Stimulated activated CD4-positive, alpha-beta T cell treated with anti-CD3 and anti-CD28 coated beads, Interleukin-2, amount 100 ng/mL, for 48 hours (primary cell): ENCODE data around the gene ARSH.
"Not testable (repeated sequence)": the region's sequence is repeated elsewhere in the genome, so short reads cannot be mapped to it uniquely, and the experiment has no call there.

Experiments used
- DNase-seq, 2 donors: peaks; one replicate each; pipeline ENCODE4 v3.0.0-alpha.2; 2020

The ARSH gene

GRCh38 chrX:3006495-3006894 is at the start of gene ARSH:
Gene ARSH (plus strand): TSS chrX:3006546. CDS start chrX:3006613, 67 bp downstream.
- DNase-seq, result no peak

GRCh38 chrX:2958199-2958598 is 48.1 kb upstream of the ARSH start:
- no peak for DNase-seq

GRCh38 chrX:2960861-2961515 is 45.4 kb upstream of the ARSH start:
- no peak for DNase-seq

GRCh38 chrX:2962381-2962780 is 44.0 kb upstream of the ARSH start:
- DNase-seq, result no peak

- not testable (repeated sequence) for DNase-seq
These were observed 42.9 kb upstream of the ARSH start for GRCh38 chrX:2963449-2963848.

GRCh38 chrX:2963992-2964794 is 42.2 kb upstream of the ARSH start:
- not testable (repeated sequence) for DNase-seq

GRCh38 chrX:2965965-2966364 is 40.4 kb upstream of the ARSH start:
- DNase-seq, result no peak

GRCh38 chrX:2967012-2967411 is 39.3 kb upstream of the ARSH start:
- no peak for DNase-seq

GRCh38 chrX:2967584-2967983 is 38.8 kb upstream of the ARSH start:
- DNase-seq, result no peak

GRCh38 chrX:2967998-2968909 is 38.1 kb upstream of the ARSH start:
- peak in 1 of 2 donors; percentile 1 for DNase-seq

- DNase-seq, result no peak
These were observed 37.3 kb upstream of the ARSH start for GRCh38 chrX:2969021-2969420.

GRCh38 chrX:2972391-2972790 is 34.0 kb upstream of the ARSH start:
- DNase-seq, result no peak

- DNase-seq, result no peak
These were observed 31.4 kb upstream of the ARSH start for GRCh38 chrX:2974961-2975360.

GRCh38 chrX:2978639-2979038 is 27.7 kb upstream of the ARSH start:
- DNase-seq, result not testable (repeated sequence)

GRCh38 chrX:2984342-2984741 is 22.0 kb upstream of the ARSH start:
- no peak for DNase-seq

- no peak for DNase-seq
These were observed 16.8 kb upstream of the ARSH start for GRCh38 chrX:2989565-2989964.

GRCh38 chrX:3010532-3010931 is 4.2 kb downstream of the ARSH start:
- DNase-seq, result no peak

GRCh38 chrX:3017492-3017891 is 11.1 kb downstream of the ARSH start:
- DNase-seq, result no peak

GRCh38 chrX:3024176-3024575 is 17.8 kb downstream of the ARSH start:
- no peak for DNase-seq

- no peak for DNase-seq
These were observed 19.9 kb downstream of the ARSH start for GRCh38 chrX:3026074-3026815.

- DNase-seq, result no peak
These were observed 22.8 kb downstream of the ARSH start for GRCh38 chrX:3029129-3029528.

GRCh38 chrX:3037218-3037617 is 30.9 kb downstream of the ARSH start:
- DNase-seq, result no peak

- DNase-seq, result no peak
These were observed 37.9 kb downstream of the ARSH start for GRCh38 chrX:3044196-3044595.
